ENCODE results near the gene KLHDC7B.

DNA sequence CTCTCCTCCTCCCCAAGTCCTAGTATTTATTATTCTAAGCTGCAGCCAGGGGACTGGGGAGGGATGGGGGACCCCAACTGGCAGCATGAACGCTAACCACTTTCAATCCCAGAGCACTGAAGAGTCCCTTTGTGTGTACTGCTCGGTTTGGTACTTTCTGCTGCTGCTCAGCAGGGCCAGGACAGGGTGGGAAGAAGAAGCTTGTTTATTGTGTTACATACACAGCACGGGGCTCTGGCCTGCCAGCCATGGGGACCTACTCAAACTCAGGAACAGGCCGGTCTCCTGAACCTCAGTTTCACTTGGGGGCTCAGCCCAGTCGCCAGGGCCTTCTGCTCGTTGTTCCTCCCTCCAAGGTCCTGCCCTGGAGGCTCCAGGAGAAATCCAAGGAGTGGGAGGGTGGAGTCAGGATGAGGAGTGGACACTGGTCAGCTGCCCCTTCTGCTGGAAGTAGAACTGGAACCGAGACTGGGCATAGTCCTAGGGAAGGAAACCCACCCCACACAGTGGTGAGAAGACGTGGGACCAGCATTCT lies 33.1 kb downstream of the KLHDC7B start:
- TF ChIP-seq, protein P1, sequence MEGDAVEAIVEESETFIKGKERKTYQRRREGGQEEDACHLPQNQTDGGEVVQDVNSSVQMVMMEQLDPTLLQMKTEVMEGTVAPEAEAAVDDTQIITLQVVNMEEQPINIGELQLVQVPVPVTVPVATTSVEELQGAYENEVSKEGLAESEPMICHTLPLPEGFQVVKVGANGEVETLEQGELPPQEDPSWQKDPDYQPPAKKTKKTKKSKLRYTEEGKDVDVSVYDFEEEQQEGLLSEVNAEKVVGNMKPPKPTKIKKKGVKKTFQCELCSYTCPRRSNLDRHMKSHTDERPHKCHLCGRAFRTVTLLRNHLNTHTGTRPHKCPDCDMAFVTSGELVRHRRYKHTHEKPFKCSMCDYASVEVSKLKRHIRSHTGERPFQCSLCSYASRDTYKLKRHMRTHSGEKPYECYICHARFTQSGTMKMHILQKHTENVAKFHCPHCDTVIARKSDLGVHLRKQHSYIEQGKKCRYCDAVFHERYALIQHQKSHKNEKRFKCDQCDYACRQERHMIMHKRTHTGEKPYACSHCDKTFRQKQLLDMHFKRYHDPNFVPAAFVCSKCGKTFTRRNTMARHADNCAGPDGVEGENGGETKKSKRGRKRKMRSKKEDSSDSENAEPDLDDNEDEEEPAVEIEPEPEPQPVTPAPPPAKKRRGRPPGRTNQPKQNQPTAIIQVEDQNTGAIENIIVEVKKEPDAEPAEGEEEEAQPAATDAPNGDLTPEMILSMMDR (IDR thresholded peaks at IDR 0.05), result no peak
- no peak for TF ChIP-seq POLR2A (IDR thresholded peaks at IDR 0.05)

Data from adrenal gland (tissue), 5 donors.